Activated CD8-positive, alpha-beta memory T cell treated with anti-CD3 and anti-CD28 coated beads for 48 hours (primary cell): ENCODE data around the gene LYZL2.
"Not testable (repeated sequence)": the region's sequence is repeated elsewhere in the genome, so short reads cannot be mapped to it uniquely, and the experiment has no call there.

Experiments
- DNase-seq, 3 experiments: peaks; one replicate each; pipeline ENCODE4 v3.0.0-alpha.2; 2020; ENCODE audit warnings: low read depth in 2 of 3, low spot score in 2 of 3

The LYZL2 gene

DNA sequence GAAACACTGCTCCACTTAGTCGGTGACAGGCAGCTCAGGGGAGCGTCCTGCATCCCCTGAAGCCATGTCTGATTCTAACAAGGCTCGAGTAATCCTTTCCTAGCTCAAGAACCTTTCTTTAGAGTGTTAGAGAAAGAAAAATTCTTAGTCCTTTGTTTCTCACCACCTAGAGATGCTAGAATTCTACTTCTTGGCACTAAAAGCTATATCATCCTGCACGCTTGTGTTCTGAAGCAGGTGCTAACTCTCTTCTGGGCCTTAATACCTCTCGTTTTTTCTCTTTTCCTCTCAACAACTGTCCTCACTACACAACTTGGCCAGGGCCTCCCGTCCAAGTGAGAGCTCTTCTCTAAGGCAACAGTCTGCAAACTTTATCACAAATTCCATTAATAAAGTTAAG is at the start of gene LYZL2:
Gene LYZL2, minus strand, starts transcription at position 101 of the 400 bp plus-strand sequence. CDS start 2,838 bp downstream, outside the sequence.
- no peak for DNase-seq

GRCh38 chr10:30677616-30678015 is 48.1 kb upstream of the LYZL2 start:
- DNase-seq: not testable (repeated sequence)

- not testable (repeated sequence) for DNase-seq
Observed at GRCh38 chr10:30677146-30677545, 47.6 kb upstream of the LYZL2 start.

DNA sequence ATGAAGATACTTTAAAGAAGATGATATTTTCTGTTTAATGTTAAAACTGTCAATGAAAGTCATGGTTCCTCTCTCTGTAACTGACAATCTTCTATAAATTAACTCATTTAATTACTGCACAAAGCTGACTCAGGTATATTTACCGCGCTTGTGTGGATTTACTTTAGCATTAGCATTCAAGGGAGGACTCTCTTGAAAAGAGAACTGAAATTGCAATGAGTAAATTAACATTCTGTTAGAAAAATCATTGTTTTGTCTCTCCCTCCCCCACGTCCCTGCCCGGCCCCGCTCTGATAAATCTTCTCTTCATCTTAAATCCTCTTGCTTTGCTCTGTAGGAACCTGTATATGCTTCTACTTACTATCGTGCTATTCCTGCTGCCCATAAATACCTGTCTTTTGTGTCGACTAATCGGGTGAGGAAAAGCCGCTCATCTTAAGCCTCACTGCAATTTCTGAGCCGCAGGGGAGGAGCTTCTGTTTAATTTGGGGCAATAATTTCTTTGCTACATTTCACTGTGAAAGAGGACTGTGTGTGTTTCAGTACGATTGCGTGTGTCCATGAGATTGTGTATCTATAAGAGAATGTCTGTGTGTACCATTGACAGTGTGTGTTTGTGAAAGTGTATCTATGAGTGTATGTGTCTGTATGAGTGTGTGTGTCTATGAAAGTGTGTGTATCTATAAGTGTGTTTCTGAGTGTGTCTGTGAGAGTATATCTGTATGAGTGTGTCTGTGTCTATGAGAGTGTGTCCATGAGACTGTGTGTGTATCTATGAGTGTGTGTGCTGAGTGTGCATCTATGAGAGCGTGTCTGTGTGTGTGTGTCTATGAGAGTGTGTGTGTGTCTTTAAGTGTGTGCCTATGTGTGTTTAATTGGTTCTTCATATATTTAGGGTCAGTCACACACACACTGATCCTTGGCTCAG is 46.5 kb upstream of the LYZL2 start:
- no peak for DNase-seq

- DNase-seq: no peak
Observed at GRCh38 chr10:30674796-30675195, 45.2 kb upstream of the LYZL2 start.

DNA sequence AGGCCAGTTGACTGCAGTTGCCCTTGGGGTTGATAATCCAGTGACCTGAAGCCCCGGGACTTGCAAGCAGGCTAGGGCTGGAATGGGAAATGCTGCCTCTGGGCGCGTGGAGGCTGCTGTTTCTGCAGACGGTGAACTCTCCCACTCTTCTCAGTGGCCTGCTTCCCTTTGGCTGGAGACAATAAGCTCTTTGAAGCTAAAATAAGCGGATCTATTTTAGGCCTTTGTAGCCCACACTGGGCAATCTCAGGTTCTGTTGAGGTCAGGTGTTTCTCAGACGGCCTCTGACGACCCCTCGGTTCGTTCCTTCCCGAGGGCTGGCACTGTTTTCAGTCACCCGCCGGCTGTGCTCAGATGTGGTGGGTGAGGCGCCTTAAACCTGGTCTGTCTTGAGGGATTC is 43.7 kb upstream of the LYZL2 start:
- DNase-seq: not testable (repeated sequence)

DNA sequence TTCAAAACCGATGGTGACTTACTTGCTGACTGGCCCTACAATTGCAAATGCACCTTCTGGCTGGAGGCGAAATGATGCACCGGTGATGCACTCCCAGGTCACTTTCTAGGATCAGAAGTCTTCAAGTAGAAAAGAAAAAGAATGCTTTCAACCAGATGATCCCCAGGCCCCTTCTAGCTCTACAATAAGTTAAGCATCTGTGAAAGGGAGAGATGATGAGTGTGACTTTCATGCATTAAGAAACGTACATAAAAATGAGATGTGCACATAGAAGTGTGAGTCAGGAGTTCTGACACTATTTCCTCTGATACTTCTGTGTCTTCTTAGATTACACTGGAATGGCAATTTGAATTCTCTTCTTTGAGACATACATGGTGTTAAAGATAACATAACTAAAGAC is 42.8 kb upstream of the LYZL2 start:
- DNase-seq: not testable (repeated sequence)

DNA sequence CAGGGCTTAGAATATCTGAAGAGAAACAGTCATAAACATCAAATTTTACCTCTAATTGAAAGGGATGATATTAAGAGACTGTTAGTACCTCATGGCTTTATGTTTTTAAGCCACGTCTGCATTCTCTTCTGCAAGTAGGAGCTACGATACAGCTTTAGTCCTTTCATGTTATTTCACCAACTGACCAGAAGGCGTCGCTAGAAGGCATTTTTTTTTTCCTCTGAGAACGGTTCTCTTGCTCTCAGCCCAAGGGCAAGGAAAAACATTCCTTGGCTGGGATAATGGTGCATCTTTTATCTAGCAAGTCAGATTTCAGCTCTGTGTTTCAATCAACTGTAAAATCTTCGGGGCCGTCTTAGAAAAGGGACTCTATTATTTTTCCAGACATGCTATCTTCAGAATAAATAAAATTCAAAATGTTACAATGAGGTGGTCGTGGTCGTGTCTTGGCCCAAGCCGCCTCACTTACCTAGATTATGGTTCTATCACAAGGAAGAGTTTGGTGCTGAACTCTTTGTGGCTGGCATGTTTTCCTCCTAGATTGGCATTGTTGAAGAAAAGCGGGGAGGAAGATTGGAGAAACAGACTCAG is 41.6 kb upstream of the LYZL2 start:
- no peak for DNase-seq

- not testable (repeated sequence) for DNase-seq
Observed at GRCh38 chr10:30667982-30668381, 38.4 kb upstream of the LYZL2 start.

GRCh38 chr10:30663403-30663802 is 33.9 kb upstream of the LYZL2 start:
- not testable (repeated sequence) for DNase-seq

DNA sequence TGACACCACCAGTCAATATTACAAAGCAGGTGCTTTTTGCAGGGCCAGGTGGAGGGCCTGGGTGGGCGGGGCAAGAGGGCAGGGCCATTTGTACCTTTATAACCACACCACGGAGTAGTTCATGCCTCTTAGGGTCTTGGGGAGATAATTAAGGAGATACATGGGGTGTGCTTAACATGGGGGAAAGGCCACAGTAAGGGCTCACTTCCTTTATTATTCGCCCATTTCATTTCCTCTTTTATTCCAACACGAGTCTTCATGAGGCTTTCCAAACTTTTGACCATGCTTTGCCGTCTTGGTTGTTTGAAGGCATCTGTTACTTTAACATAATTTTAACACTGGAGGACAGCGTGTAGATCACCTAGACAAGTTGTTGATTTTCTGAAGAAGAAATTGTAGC is 33.3 kb upstream of the LYZL2 start:
- DNase-seq: no peak

GRCh38 chr10:30660314-30660713 is 30.8 kb upstream of the LYZL2 start:
- DNase-seq: not testable (repeated sequence)

- no peak for DNase-seq
Observed at GRCh38 chr10:30656233-30656632, 26.7 kb upstream of the LYZL2 start.

- not testable (repeated sequence) for DNase-seq
Observed at GRCh38 chr10:30655001-30655400, 25.4 kb upstream of the LYZL2 start.

GRCh38 chr10:30651470-30652397 is 22.2 kb upstream of the LYZL2 start:
- DNase-seq: not testable (repeated sequence)

- no peak for DNase-seq
Observed at GRCh38 chr10:30647089-30647488, 17.5 kb upstream of the LYZL2 start.

GRCh38 chr10:30645340-30645827 is 15.8 kb upstream of the LYZL2 start:
- no peak for DNase-seq

- not testable (repeated sequence) for DNase-seq
Observed at GRCh38 chr10:30644408-30644861, 14.9 kb upstream of the LYZL2 start.

GRCh38 chr10:30643557-30644199 is 14.1 kb upstream of the LYZL2 start:
- DNase-seq: not testable (repeated sequence)

DNA sequence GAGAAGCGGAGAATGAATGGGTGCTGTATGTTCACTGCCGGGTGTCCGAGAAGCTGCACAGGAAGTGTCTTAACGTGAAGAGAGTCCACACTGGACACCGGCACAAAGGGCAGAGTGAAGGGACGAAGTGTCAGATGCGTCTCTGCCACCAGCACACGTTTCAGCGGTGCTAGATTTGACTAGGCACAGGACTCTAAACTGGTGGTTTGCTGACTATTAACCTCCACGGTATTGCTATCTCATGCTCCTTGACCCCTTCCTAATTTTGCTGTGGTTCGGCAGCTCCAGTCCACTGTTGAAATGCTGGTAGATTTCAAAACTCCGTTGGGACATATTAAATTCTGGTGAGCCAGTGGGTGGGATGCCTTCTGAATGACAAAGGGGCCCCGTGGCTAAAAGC is 13.3 kb upstream of the LYZL2 start:
- DNase-seq: not testable (repeated sequence)
